Endothelial cell of umbilical vein (primary cell): ENCODE measurements around the gene NDUFB6. TPM values are rescaled to one million over a fixed set of nuclear protein-coding genes. Genes with fewer than 3 reads are reported as not detected.

ENCODE experiments used
- BruUV-seq: library from RNA; stranded (reverse); fragments of 400-500 nt; replicated peaks from 2 replicates; lab custom pipeline; 2021; lab: Mats Ljungman, UMichigan
- CTCF ChIA-PET: fragments of 300-600, 350-600 bp; sonication (Branson Sonifier 250); formaldehyde crosslinking; loops from one replicate; lab custom pipeline; 2021; ENCODE audit warnings: antibody characterized with exemption, inconsistent platforms; lab: Charles Lee
- POLR2A ChIA-PET: fragments of 300-600, 350-600 bp; sonication (Branson Sonifier 250); formaldehyde crosslinking; loops from one replicate; lab custom pipeline; 2021; ENCODE audit warnings: antibody characterized with exemption, inconsistent platforms; lab: Charles Lee
- DNase-seq: peaks from one replicate; pipeline ENCODE4 v3.0.0-alpha.2; 2011; ENCODE audit warnings: low read depth, low spot score
- FAIRE-seq: peaks from 2 replicates; lab custom pipeline; 2011; peaks lifted over from hg19 to GRCh38; lab: Jason Lieb, UNC
- H2AFZ ChIP-seq: 2 replicates; pipeline ENCODE4 v1.6.0; 2012; ENCODE audit warnings: low read depth, low read length, control low read depth, inconsistent platforms
- H3K27ac ChIP-seq: 2 replicates; pipeline ENCODE4 v1.5.1; 2011; ENCODE audit warnings: low read depth, mild to moderate bottlenecking, control low read depth, low read length, moderate library complexity; ENCODE audit not compliant: insufficient read depth
- H3K27me3 ChIP-seq, 2 experiments: 2 replicates each; pipeline versions ENCODE4 v1.6.0 to v1.6.1; 2011; ENCODE audit warnings: low read length in 2 of 2, mixed read lengths in 1 of 2; ENCODE audit not compliant: control insufficient read depth in 2 of 2, insufficient read depth in 2 of 2
- H3K36me3 ChIP-seq, 2 experiments: 2 replicates in 1 of 2; 3 replicates in 1 of 2; pipeline ENCODE4 v1.5.1; 2011; ENCODE audit warnings: low read length in 2 of 2, mild to moderate bottlenecking in 1 of 2, moderate library complexity in 1 of 2; ENCODE audit not compliant: control insufficient read depth in 2 of 2, insufficient read depth in 2 of 2; ENCODE audit errors: extremely low read depth in 1 of 2
- H3K4me1 ChIP-seq: 3 replicates; pipeline ENCODE4 v1.5.1; 2011; ENCODE audit warnings: mild to moderate bottlenecking, low read length; ENCODE audit not compliant: control insufficient read depth, insufficient read depth; ENCODE audit errors: extremely low read depth
- H3K4me2 ChIP-seq: 2 replicates; pipeline ENCODE4 v1.6.1; 2011; ENCODE audit warnings: low read length, control low read depth, mixed read lengths; ENCODE audit not compliant: insufficient read depth
- H3K4me3 ChIP-seq, 3 experiments: fragments of 200-600 bp in 1 of 3; sonication (generic), shearing (Covaris generic) in 1 of 3; replicated peaks in 1 of 3; 2 replicates each; pipeline ENCODE4 v1.5.1; 2011 to 2016; ENCODE audit warnings: control low read depth in 3 of 3, low read length in 3 of 3, mild to moderate bottlenecking in 2 of 3, inconsistent platforms in 1 of 3, low read depth in 1 of 3, moderate library complexity in 1 of 3; ENCODE audit not compliant: insufficient read depth in 1 of 3
- H3K79me2 ChIP-seq: 2 replicates; pipeline ENCODE4 v1.6.0; 2012; ENCODE audit warnings: low read length, inconsistent platforms; ENCODE audit not compliant: control insufficient read depth, insufficient read depth
- H3K9ac ChIP-seq: replicated peaks from 2 replicates; pipeline ENCODE3; 2011; ENCODE audit warnings: low read length, control low read depth; ENCODE audit not compliant: insufficient read depth; ENCODE audit errors: extremely low read depth
- H3K9me1 ChIP-seq: replicated peaks from 3 replicates; pipeline ENCODE4 v1.6.0; 2011; ENCODE audit warnings: mild to moderate bottlenecking, low read length; ENCODE audit not compliant: control insufficient read depth, insufficient read depth; ENCODE audit errors: extremely low read depth
- H3K9me3 ChIP-seq: replicated peaks from 2 replicates; pipeline ENCODE4 v1.5.1; 2012; ENCODE audit warnings: low read length, inconsistent platforms; ENCODE audit not compliant: control insufficient read depth, insufficient read depth
- H4K20me1 ChIP-seq: replicated peaks from 2 replicates; pipeline ENCODE3; 2011; ENCODE audit warnings: mild to moderate bottlenecking, low read length; ENCODE audit not compliant: control insufficient read depth, insufficient read depth; ENCODE audit errors: extremely low read depth
- CTCF ChIP-seq, 2 donors: IDR thresholded peaks; 1 replicate in 1 of 2; 2 replicates in 1 of 2; pipeline ENCODE4 v1.5.1; 2011; ENCODE audit warnings: low read length in 2 of 2, mild to moderate bottlenecking in 2 of 2, moderate library complexity in 2 of 2, control low read depth in 1 of 2, inconsistent platforms in 1 of 2, low read depth in 1 of 2; ENCODE audit not compliant: insufficient read depth in 1 of 2; ENCODE audit errors: extremely low read depth in 1 of 2
- EZH2 ChIP-seq: IDR thresholded peaks from 2 replicates; pipeline ENCODE4 v1.6.1; 2012; ENCODE audit warnings: borderline replicate concordance, low read depth, mild to moderate bottlenecking, moderate library complexity, low read length, inconsistent platforms; ENCODE audit not compliant: severe bottlenecking
- FOS ChIP-seq: IDR thresholded peaks from 2 replicates; pipeline ENCODE4 v1.6.1; 2011; ENCODE audit warnings: mild to moderate bottlenecking, low read length, moderate library complexity, borderline replicate concordance; ENCODE audit not compliant: insufficient read depth
- GATA2 ChIP-seq: IDR thresholded peaks from 2 replicates; pipeline ENCODE4 v1.7.0; 2011; ENCODE audit warnings: low read depth, mild to moderate bottlenecking, moderate library complexity, mixed read lengths, low read length; ENCODE audit not compliant: insufficient read length, insufficient read depth
- JUN ChIP-seq: IDR thresholded peaks from 2 replicates; pipeline ENCODE4 v1.6.1; 2011; ENCODE audit warnings: borderline replicate concordance, low read depth; ENCODE audit not compliant: insufficient read length, insufficient read depth
- MAX ChIP-seq: IDR thresholded peaks from 2 replicates; pipeline ENCODE4 v1.6.1; 2011; ENCODE audit not compliant: insufficient read depth, insufficient read length
- MYC ChIP-seq: IDR thresholded peaks from one replicate; pipeline ENCODE4 v1.6.1; 2011; ENCODE audit warnings: mild to moderate bottlenecking, low read depth, low read length
- POLR2A ChIP-seq: IDR thresholded peaks from 2 replicates; pipeline ENCODE4 v1.6.1; 2012; ENCODE audit warnings: low read depth, mild to moderate bottlenecking, control low read depth, low read length
- POLR2AphosphoS5 ChIP-seq: IDR thresholded peaks from 2 replicates; pipeline ENCODE4 v1.6.1; 2012; ENCODE audit warnings: low read depth, mild to moderate bottlenecking, control low read depth, low read length, moderate library complexity; ENCODE audit not compliant: insufficient read depth
- dilution Hi-C: fragments of 300-500 bp; cut with MboI; formaldehyde crosslinking; loops from one replicate; pipeline ENCODE4 v1.15.0; 2019; ENCODE audit warnings: low sequenced_read_pairs; ENCODE audit not compliant: extremely low pct_ligation_motif_present
- intact Hi-C: fragments of 100-400 bp; cut with micrococcal nuclease; formaldehyde crosslinking; loops from one replicate; pipeline ENCODE4 v1.10.0; 2022
- polyA plus RNA-seq, 4 experiments: library from polyadenylated mRNA; depleted of rRNA in 3 of 4; stranded (reverse) in 3 of 4; unstranded in 1 of 4; fragments of >200 nt; gene quantifications; 2 replicates each; pipeline versions ENCODE4 v1.2.1 to v1.2.3, GENCODE V29; 2011 to 2012; ENCODE audit warnings: missing spikeins in 1 of 4
- total RNA-seq: library from RNA; stranded (reverse); gene quantifications from 2 replicates; pipeline ENCODE4 v1.2.3, GENCODE V29; 2021

NDUFB6 gene
- total and polyA plus RNA-seq, 2 donors (not counting 3 experiments of a cell fraction or from before 2014, with no cell fraction given), result 53.5 to 59.2 TPM

DNA sequence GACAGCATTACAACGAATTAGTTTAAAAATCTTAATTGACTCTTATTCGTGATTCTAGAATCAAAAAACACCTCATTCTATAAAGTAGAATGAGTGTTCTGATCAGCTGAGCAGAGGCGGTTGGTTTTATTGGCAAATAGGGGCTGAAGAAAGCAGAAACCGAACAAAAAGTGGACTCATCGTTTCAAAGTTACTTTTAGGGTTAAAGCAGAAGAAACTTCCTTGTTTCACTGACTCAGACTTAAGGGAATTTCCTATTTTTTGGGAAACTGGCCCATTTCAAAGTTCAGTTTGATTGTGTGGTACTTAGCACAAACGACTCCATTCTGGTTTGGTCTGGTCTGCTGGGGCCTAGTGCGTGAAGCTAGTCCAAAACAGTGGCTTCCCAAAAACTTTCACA lies 862 bp upstream of the NDUFB6 start:
- no peak overlapping the region for H3K27ac ChIP-seq
- peaks cover 5 to 10% of the 10 kb centered on the region in 2 experiments for H3K27me3 ChIP-seq
- ChIA-PET POLR2A (no interaction called here), CTCF (interaction anchor here (1.0 to 20.3 kb wide), 6 partner anchors 7 to 394 kb away, joined by 3 to 1384 read pairs (median 15); partner anchors contain the start of genes ACO1 and RIGI)
- TF ChIP-seq EZH2 (no peak), GATA2 (no peak), POLR2AphosphoS5 (no peak), CTCF (IDR thresholded peaks at IDR 0.05; ENCODE audit: extremely low read depth in 1 of 2, insufficient read depth in 1 of 2, low read depth in 1 of 2, low read length in 2 of 2) (no peak), POLR2A (no peak), FOS (no peak), MAX (no peak), JUN (no peak), MYC (no peak)
- intact Hi-C loops, result loop anchor here (1.0 kb wide), 1 partner anchor 190 kb away; the partner anchor contains the start of gene ACO1
- DNase-seq (no peak), FAIRE-seq (no peak)
- no peaks in the 10 kb centered on the region for H3K36me3 ChIP-seq
- peaks cover 18% of the 10 kb centered on the region for H3K4me1 ChIP-seq
- peak overlapping the region; percentile 82 for H2AFZ ChIP-seq
- H3K9me1 ChIP-seq, result no peaks in the 10 kb centered on the region
- no peaks in the 10 kb centered on the region for H4K20me1 ChIP-seq
- H3K79me2 ChIP-seq, result peaks cover 30% of the 10 kb centered on the region
- H3K9me3 ChIP-seq, result no peaks in the 10 kb centered on the region
- dilution Hi-C loops, result loop anchor here (25.0 kb wide), 1 partner anchor 187 kb away; the partner anchor contains the start of gene ACO1
- H3K9ac ChIP-seq, result no peak overlapping the region
- H3K4me2 ChIP-seq, result peak overlapping the region; percentile 76
- BruUV-seq, result no TSS peak
- no peak overlapping the region for H3K4me3 ChIP-seq
